Measurements from ENCODE around the gene PRUNE1. TPM values are rescaled to one million over a fixed set of nuclear protein-coding genes. Genes with fewer than 3 reads are reported as not detected.

PRUNE1 gene
- total and polyA plus RNA-seq, 2 of the 4 experiments (the other 2 are of a cell fraction), result 7.9 to 9.4 TPM

DNA sequence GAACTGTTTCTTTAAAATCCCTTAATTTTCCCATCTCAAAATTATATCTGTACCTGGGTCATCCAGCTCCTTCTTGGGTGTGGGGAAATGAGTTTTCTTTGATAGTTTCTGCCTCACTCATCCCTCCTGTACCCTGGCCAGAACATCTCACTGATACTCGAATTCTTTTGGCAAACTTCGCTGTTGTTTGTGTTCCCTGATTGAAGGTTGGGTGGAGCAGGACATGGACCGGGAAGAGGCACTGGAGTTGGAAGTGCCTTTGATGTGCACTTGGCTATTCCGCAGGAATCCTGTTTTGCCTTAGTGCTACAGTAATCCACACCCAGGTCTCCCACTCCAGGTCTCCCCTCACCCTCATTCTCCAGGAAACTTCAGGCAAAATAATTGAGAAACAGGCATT is 12.8 kb upstream of the PRUNE1 start:
- Histone ChIP-seq H3K56ac (ENCODE audit: extremely low read depth, insufficient read depth, low read length) (no peak overlapping the region), H2BK15ac (ENCODE audit: low read depth, low read length) (no peak overlapping the region), H4K91ac (ENCODE audit: insufficient read depth, low read depth, low read length) (no peak overlapping the region), H3K27ac (ENCODE audit: insufficient read depth, low read length) (no peak overlapping the region), H2AFZ (replicated peaks; ENCODE audit: low read length, poor library complexity) (peak overlapping the region; percentile 58), H3K4ac (ENCODE audit: low read depth, low read length) (no peak overlapping the region; the same call in 1 of the 2 replicates), H3K36me3 (ENCODE audit: control insufficient read depth, insufficient read depth, low read length) (peaks cover 26% of the 10 kb centered on the region), H3K9ac (ENCODE audit: low read depth, low read length) (no peak overlapping the region), H4K8ac (ENCODE audit: low read depth in 2 of 2, low read length in 2 of 2) (no peak overlapping the region), H2BK120ac (ENCODE audit: low read depth, low read length) (no peak overlapping the region; the same call in 1 of the 2 replicates), H3K18ac (ENCODE audit: low read depth, low read length) (no peak overlapping the region), H3K9me1 (ENCODE audit: insufficient read depth, low read length) (peaks cover 8% of the 10 kb centered on the region; the same call in 1 of the 2 replicates), H3K14ac (replicated peaks; ENCODE audit: low read depth, low read length) (no peak overlapping the region), H3K4me1 (ENCODE audit: control insufficient read depth, insufficient read depth, low read length) (peaks cover 1% of the 10 kb centered on the region; the same call in 1 of the 2 replicates), H3K23ac (ENCODE audit: low read depth, low read length) (no peak overlapping the region), H2BK20ac (ENCODE audit: low read depth, low read length) (no peak overlapping the region), H4K5ac (ENCODE audit: low read depth, low read length) (no peak overlapping the region), H2BK5ac (ENCODE audit: low read depth, low read length, poor library complexity, severe bottlenecking) (no peak overlapping the region), H3K27me3 (ENCODE audit: control insufficient read depth, insufficient read depth, low read length) (no peaks in the 10 kb centered on the region), H3K4me2 (ENCODE audit: low read depth, low read length) (no peak overlapping the region), H2AK5ac (ENCODE audit: low read depth, low read length) (no peak overlapping the region), H3K79me1 (ENCODE audit: low read depth in 1 of 2, low read length in 2 of 2) (no peaks in the 10 kb centered on the region), H2AK9ac (replicated peaks; ENCODE audit: low read depth, low read length, poor library complexity) (peak overlapping the region; percentile 87), H3K9me3 (ENCODE audit: control insufficient read depth, insufficient read depth, low read length) (no peaks in the 10 kb centered on the region), H3K4me3 (ENCODE audit: insufficient read depth, low read depth, low read length) (no peak overlapping the region), H4K20me1 (ENCODE audit: insufficient read depth, low read length) (no peaks in the 10 kb centered on the region)
- no peak for TF ChIP-seq FOS (IDR thresholded peaks at IDR 0.05; ENCODE audit: low read depth, low read length)
- TF ChIP-seq, protein P1, sequence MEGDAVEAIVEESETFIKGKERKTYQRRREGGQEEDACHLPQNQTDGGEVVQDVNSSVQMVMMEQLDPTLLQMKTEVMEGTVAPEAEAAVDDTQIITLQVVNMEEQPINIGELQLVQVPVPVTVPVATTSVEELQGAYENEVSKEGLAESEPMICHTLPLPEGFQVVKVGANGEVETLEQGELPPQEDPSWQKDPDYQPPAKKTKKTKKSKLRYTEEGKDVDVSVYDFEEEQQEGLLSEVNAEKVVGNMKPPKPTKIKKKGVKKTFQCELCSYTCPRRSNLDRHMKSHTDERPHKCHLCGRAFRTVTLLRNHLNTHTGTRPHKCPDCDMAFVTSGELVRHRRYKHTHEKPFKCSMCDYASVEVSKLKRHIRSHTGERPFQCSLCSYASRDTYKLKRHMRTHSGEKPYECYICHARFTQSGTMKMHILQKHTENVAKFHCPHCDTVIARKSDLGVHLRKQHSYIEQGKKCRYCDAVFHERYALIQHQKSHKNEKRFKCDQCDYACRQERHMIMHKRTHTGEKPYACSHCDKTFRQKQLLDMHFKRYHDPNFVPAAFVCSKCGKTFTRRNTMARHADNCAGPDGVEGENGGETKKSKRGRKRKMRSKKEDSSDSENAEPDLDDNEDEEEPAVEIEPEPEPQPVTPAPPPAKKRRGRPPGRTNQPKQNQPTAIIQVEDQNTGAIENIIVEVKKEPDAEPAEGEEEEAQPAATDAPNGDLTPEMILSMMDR (conservative IDR thresholded peaks at IDR 0.05; ENCODE audit: low read depth, low read length), result no peak
- TF ChIP-seq, protein P2, sequence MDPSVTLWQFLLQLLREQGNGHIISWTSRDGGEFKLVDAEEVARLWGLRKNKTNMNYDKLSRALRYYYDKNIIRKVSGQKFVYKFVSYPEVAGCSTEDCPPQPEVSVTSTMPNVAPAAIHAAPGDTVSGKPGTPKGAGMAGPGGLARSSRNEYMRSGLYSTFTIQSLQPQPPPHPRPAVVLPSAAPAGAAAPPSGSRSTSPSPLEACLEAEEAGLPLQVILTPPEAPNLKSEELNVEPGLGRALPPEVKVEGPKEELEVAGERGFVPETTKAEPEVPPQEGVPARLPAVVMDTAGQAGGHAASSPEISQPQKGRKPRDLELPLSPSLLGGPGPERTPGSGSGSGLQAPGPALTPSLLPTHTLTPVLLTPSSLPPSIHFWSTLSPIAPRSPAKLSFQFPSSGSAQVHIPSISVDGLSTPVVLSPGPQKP (IDR thresholded peaks at IDR 0.05; ENCODE audit: borderline replicate concordance, low read depth, low read length), result no peak
- intact Hi-C loops (cut with micrococcal nuclease), result no loop called here
- CTCF ChIA-PET, result interaction anchor here (0.9 to 4.3 kb wide), 2 partner anchors 11 to 38 kb away, joined by 4 to 24 read pairs; partner anchors contain the start of gene MINDY1
- no peak for ATAC-seq (ENCODE audit: low read depth)
- dilution Hi-C loops (cut with HindIII; ENCODE audit: low sequenced_read_pairs, unreplicated experiment), result no loop called here
- in situ Hi-C loops (cut with MboI; ENCODE audit: low sequenced_read_pairs), result no loop called here
- no TSS peak for BruUV-seq (replicated peaks)
- DNase-seq, result no peak
- WGBS, 2 experiments (ENCODE audit: extremely low coverage in 2 of 2, insufficient read length in 1 of 2), result no CpG with 5 or more reads among the region's 4 CpGs
- POLR2A ChIA-PET (ENCODE audit: unreplicated experiment), result interaction anchor here (0.6 kb wide), 1 partner anchor 458 kb away, joined by 7 read pairs; no protein-coding TSS in a partner anchor

Data from IMR-90 (cell line).